SK-N-SH treated with all-trans-retinoic acid at 6 μM for 48 hours (cell line): ENCODE data around the gene TRIM71.

Experiments used
- ATAC-seq: fragments of 200-7000 bp; cut with Tn5 transposase; 3 replicates; pipeline ENCODE4 v1.9.1; 2020; ENCODE audit warnings: mild to moderate bottlenecking, moderate library complexity
- ARNTL ChIP-seq: fragments of 450-650 bp; formaldehyde crosslinking; IDR thresholded peaks from 2 replicates; pipeline ENCODE4 v1.5.0; 2020; ENCODE audit warnings: low read depth, mild to moderate bottlenecking, moderate library complexity, borderline replicate concordance
- BACH2 ChIP-seq: fragments of 250-450 bp; sonication (Bioruptor Pico); IDR thresholded peaks from 2 replicates; pipeline ENCODE4 v1.9.0; 2021; ENCODE audit warnings: mild to moderate bottlenecking, borderline replicate concordance
- CREB5 ChIP-seq: fragments of 250-450 bp; sonication (Bioruptor Pico); IDR thresholded peaks from 2 replicates; pipeline ENCODE4 v1.5.1; 2020; ENCODE audit warnings: low read depth, mild to moderate bottlenecking, moderate library complexity
- CSRNP3 ChIP-seq: fragments of 250-450 bp; sonication (Bioruptor Pico); IDR thresholded peaks from 2 replicates; pipeline ENCODE4 v1.5.1; 2021; ENCODE audit warnings: mild to moderate bottlenecking, moderate library complexity
- GLIS3 ChIP-seq: fragments of 250-450 bp; sonication (Bioruptor Pico); IDR thresholded peaks from 2 replicates; pipeline ENCODE4 v1.5.0; 2020; ENCODE audit warnings: mild to moderate bottlenecking, moderate library complexity
- ISL1 ChIP-seq: fragments of 250-450 bp; sonication (Bioruptor Pico); IDR thresholded peaks from 2 replicates; pipeline ENCODE4 v2.1.2; 2022; ENCODE audit warnings: mild to moderate bottlenecking, moderate library complexity
- OSR1 ChIP-seq: fragments of 250-450 bp; sonication (Bioruptor Pico); IDR thresholded peaks from 2 replicates; pipeline ENCODE4 v1.8.0; 2022; ENCODE audit warnings: moderate library complexity, mild to moderate bottlenecking, inconsistent platforms
- PATZ1 ChIP-seq: fragments of 250-450 bp; sonication (Bioruptor Pico); IDR thresholded peaks from 2 replicates; pipeline ENCODE4 v1.8.0; 2020; ENCODE audit warnings: mild to moderate bottlenecking, moderate library complexity, borderline replicate concordance
- POU6F1 ChIP-seq: fragments of 250-450 bp; sonication (Bioruptor Pico); IDR thresholded peaks from 2 replicates; pipeline ENCODE4 v1.8.0; 2021; ENCODE audit warnings: low read depth, mild to moderate bottlenecking, moderate library complexity, borderline replicate concordance
- PPARA ChIP-seq: fragments of 250-450 bp; sonication (Bioruptor Pico); IDR thresholded peaks from 2 replicates; pipeline ENCODE4 v1.5.0; 2020; ENCODE audit warnings: mild to moderate bottlenecking, borderline replicate concordance
- RARB ChIP-seq: fragments of 250-450 bp; sonication (Bioruptor Pico); IDR thresholded peaks from 2 replicates; pipeline ENCODE4 v1.8.0; 2021; ENCODE audit warnings: mild to moderate bottlenecking, moderate library complexity
- SNAI2 ChIP-seq: fragments of 250-450 bp; sonication (Bioruptor Pico); IDR thresholded peaks from 2 replicates; pipeline ENCODE4 v1.5.0; 2020; ENCODE audit warnings: mild to moderate bottlenecking, moderate library complexity
- TCF4 ChIP-seq: fragments of 250-450 bp; sonication (Bioruptor Pico); IDR thresholded peaks from 2 replicates; pipeline ENCODE4 v1.8.0; 2021; ENCODE audit warnings: mild to moderate bottlenecking, moderate library complexity, borderline replicate concordance
- TOX ChIP-seq: fragments of 250-450 bp; sonication (Bioruptor Pico); IDR thresholded peaks from 2 replicates; pipeline ENCODE4 v1.8.0; 2021; ENCODE audit warnings: mild to moderate bottlenecking, moderate library complexity, borderline replicate concordance
- TSHZ2 ChIP-seq: fragments of 250-450 bp; sonication (Bioruptor Pico); IDR thresholded peaks from 2 replicates; pipeline ENCODE4 v1.5.0; 2020; ENCODE audit warnings: mild to moderate bottlenecking, moderate library complexity
- ZC3H10 ChIP-seq: fragments of 250-450 bp; sonication (Bioruptor Pico); IDR thresholded peaks from 2 replicates; pipeline ENCODE4 v1.5.1; 2021; ENCODE audit warnings: mild to moderate bottlenecking, moderate library complexity
- ZFP3 ChIP-seq: fragments of 250-450 bp; sonication (Bioruptor Pico); IDR thresholded peaks from 2 replicates; pipeline ENCODE4 v1.5.0; 2020; ENCODE audit warnings: mild to moderate bottlenecking, moderate library complexity
- ZFP30 ChIP-seq: fragments of 450-650 bp; formaldehyde crosslinking; IDR thresholded peaks from 2 replicates; pipeline ENCODE4 v1.5.0; 2022; ENCODE audit warnings: mild to moderate bottlenecking, moderate library complexity
- ZNF565 ChIP-seq: fragments of 450-650 bp; formaldehyde crosslinking; conservative IDR thresholded peaks from 2 replicates; pipeline ENCODE4 v1.5.0; 2020; ENCODE audit warnings: low read depth, mild to moderate bottlenecking, moderate library complexity
- ZNF8 ChIP-seq: fragments of 450-650 bp; formaldehyde crosslinking; IDR thresholded peaks from 2 replicates; pipeline ENCODE4 v1.5.0; 2020; ENCODE audit warnings: mild to moderate bottlenecking, moderate library complexity

Gene TRIM71

GRCh38 chr3:32848215-32848614, 30.4 kb downstream of the TRIM71 start:
- ATAC-seq = no peak
- TF ChIP-seq ZNF565 (no peak), ZC3H10 (CRISPR knock-in tag) (no peak), RARB (no peak), ZNF8 (CRISPR knock-in tag) (no peak), PPARA (CRISPR knock-in tag) (no peak), CSRNP3 (CRISPR knock-in tag) (no peak), POU6F1 (CRISPR knock-in tag) (no peak), TOX (CRISPR knock-in tag) (no peak), GLIS3 (CRISPR knock-in tag) (no peak), ZFP30 (no peak)
- TF ChIP-seq, all 23 proteins: peak for 0

- ATAC-seq = no peak
- no peak for TF ChIP-seq SNAI2 (CRISPR knock-in tag)
- no peak for TF ChIP-seq CREB5 (CRISPR knock-in tag)
- TF ChIP-seq TCF4 (CRISPR knock-in tag) = no peak
- TF ChIP-seq TSHZ2 (CRISPR knock-in tag) = no peak
- no peak for TF ChIP-seq POU6F1 (CRISPR knock-in tag)
- TF ChIP-seq BACH2 (CRISPR knock-in tag) = no peak
Observed at GRCh38 chr3:32849046-32849445, 31.2 kb downstream of the TRIM71 start.

GRCh38 chr3:32850226-32850625, 32.4 kb downstream of the TRIM71 start:
- TF ChIP-seq POU6F1 (CRISPR knock-in tag) (no peak), ZC3H10 (CRISPR knock-in tag) (no peak), ZNF8 (CRISPR knock-in tag) (no peak), ISL1 (no peak), ZNF565 (no peak), ARNTL (CRISPR knock-in tag) (no peak), CSRNP3 (CRISPR knock-in tag) (no peak), SNAI2 (CRISPR knock-in tag) (no peak), PPARA (CRISPR knock-in tag) (no peak), TOX (CRISPR knock-in tag) (no peak), GLIS3 (CRISPR knock-in tag) (no peak), BACH2 (CRISPR knock-in tag) (no peak), PATZ1 (CRISPR knock-in tag) (no peak), ZFP3 (no peak), ZFP30 (no peak), OSR1 (CRISPR knock-in tag) (no peak)
- no peak for ATAC-seq
